Gastroesophageal sphincter (tissue), 4 donors: ENCODE results near the gene PPP1R12C. TPM values are rescaled to one million over a fixed set of nuclear protein-coding genes. Genes with fewer than 3 reads are reported as not detected.
A peak's percentile ranks its signal among the peaks of the same experiment; 100 is the strongest.

ENCODE experiments used
- ATAC-seq: fragments of 150-250 bp; one replicate; pipeline ENCODE4 v1.9.1; 2016; ENCODE audit warnings: mild to moderate bottlenecking, moderate library complexity
- H3K27ac ChIP-seq, 4 donors: fragments of 200-600 bp; sonication (generic) in 3 of 4; 1 replicate in 3 of 4; 2 replicates in 1 of 4; pipeline ENCODE4 v1.5.1; 2016 to 2019
- H3K27me3 ChIP-seq: fragments of 200-600 bp; sonication (generic); one replicate; pipeline ENCODE4 v1.5.1; 2019
- H3K36me3 ChIP-seq, 2 donors: fragments of 200-600 bp; sonication (generic); one replicate each; pipeline ENCODE4 v1.5.1; 2019; ENCODE audit warnings: control low read depth in 1 of 2
- H3K4me1 ChIP-seq, 3 donors: fragments of 200-600 bp; sonication (generic); 1 replicate in 2 of 3; 2 replicates in 1 of 3; pipeline ENCODE4 v1.5.1; 2016 to 2019; ENCODE audit warnings: control low read depth in 2 of 3
- H3K4me3 ChIP-seq, 2 donors: fragments of 200-600 bp; sonication (generic); one replicate each; pipeline ENCODE4 v1.5.1; 2019; ENCODE audit warnings: mild to moderate bottlenecking in 1 of 2, moderate library complexity in 1 of 2
- H3K9me3 ChIP-seq, 3 donors: fragments of 200-600 bp; sonication (generic); one replicate each; pipeline ENCODE4 v1.5.1; 2017 to 2019; ENCODE audit warnings: control low read depth in 2 of 3
- EP300 ChIP-seq: sonication (generic); formaldehyde crosslinking; IDR thresholded peaks from one replicate; pipeline ENCODE4 v1.6.1; 2017; ENCODE audit warnings: antibody characterized with exemption, mild to moderate bottlenecking
- POLR2A ChIP-seq, 2 donors: fragments of 450-650 bp; IDR thresholded peaks; one replicate each; pipeline ENCODE4 v1.6.1; 2017; ENCODE audit warnings: antibody characterized with exemption in 2 of 2, mild to moderate bottlenecking in 2 of 2, moderate library complexity in 1 of 2
- POLR2AphosphoS5 ChIP-seq: sonication (generic); formaldehyde crosslinking; IDR thresholded peaks from one replicate; pipeline ENCODE4 v1.6.1; 2017; ENCODE audit warnings: antibody characterized with exemption
- WGBS, 2 donors: methylation state at CpG; one replicate each; pipeline ENCODE4 v1.1.5; 2018; ENCODE audit warnings: low coverage in 1 of 2; 5-methylcytosine and 5-hydroxymethylcytosine counted together
- total RNA-seq, 4 donors: library from RNA; depleted of rRNA; stranded (reverse); fragments of >200 nt; gene quantifications; one replicate each; pipeline ENCODE4 v1.1.0, GENCODE V29; 2016
- TF ChIP-seq, protein P1 (sequence below), 4 experiments: fragments of 200-600 bp in 2 of 4; fragments of 450-650 bp in 2 of 4; sonication (generic) in 1 of 4; IDR thresholded peaks; one replicate each; pipeline ENCODE4 v1.5.1; 2017 to 2019; ENCODE audit warnings: antibody characterized with exemption in 4 of 4, mild to moderate bottlenecking in 2 of 4, moderate library complexity in 2 of 4

The PPP1R12C gene
- total RNA-seq, 4 donors from 2014 or later = 268 to 479 (median 276) TPM

DNA sequence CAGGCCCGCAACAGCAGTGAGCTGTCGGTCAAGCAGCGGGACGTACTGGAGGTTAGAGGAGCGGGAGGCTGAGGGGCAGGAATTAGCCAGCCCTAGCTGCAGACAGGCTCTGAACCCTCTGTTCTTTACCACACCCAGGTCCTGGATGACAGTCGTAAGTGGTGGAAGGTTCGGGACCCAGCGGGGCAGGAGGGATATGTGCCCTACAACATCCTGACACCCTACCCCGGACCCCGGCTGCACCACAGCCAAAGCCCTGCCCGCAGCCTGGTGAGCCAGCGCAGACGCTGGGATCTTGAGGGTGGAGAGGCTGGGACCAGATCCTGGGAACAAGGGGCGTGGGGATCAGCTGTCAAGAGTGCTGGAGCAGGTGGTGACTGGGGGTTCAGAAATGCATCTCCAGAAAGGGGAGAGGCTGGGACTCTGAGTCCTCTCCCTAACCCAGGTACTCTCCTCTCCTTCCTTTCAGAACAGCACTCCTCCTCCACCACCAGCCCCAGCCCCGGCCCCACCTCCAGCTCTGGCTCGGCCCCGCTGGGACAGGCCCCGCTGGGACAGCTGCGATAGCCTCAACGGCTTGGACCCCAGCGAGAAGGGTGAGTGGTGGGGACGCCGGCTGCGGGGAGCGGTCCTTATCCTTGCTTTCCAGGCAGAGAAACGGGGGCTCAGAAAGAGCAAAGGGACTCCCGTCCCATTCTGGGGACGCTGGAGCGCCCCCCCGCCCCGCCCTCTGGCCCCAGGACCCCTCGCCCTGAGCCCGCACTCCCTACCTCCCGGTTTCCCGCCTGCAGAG is 31.3 kb downstream of the PPP1R12C start:
- TF ChIP-seq POLR2AphosphoS5 = no peak
- no peak for TF ChIP-seq POLR2A (IDR thresholded peaks at IDR 0.05)
- TF ChIP-seq EP300 = no peak
- TF ChIP-seq, protein P1, sequence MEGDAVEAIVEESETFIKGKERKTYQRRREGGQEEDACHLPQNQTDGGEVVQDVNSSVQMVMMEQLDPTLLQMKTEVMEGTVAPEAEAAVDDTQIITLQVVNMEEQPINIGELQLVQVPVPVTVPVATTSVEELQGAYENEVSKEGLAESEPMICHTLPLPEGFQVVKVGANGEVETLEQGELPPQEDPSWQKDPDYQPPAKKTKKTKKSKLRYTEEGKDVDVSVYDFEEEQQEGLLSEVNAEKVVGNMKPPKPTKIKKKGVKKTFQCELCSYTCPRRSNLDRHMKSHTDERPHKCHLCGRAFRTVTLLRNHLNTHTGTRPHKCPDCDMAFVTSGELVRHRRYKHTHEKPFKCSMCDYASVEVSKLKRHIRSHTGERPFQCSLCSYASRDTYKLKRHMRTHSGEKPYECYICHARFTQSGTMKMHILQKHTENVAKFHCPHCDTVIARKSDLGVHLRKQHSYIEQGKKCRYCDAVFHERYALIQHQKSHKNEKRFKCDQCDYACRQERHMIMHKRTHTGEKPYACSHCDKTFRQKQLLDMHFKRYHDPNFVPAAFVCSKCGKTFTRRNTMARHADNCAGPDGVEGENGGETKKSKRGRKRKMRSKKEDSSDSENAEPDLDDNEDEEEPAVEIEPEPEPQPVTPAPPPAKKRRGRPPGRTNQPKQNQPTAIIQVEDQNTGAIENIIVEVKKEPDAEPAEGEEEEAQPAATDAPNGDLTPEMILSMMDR (IDR thresholded peaks at IDR 0.05) = no peak
- Histone ChIP-seq H3K27me3 (peaks cover 57% of the 10 kb centered on the region), H3K36me3 (peaks cover 0 to 18% of the 10 kb centered on the region in 2 donors), H3K27ac (peak overlapping the region in 3 of 4 donors; percentile 51 to 65 (median 60)), H3K9me3 (no peaks in the 10 kb centered on the region), H3K4me3 (peak overlapping the region; percentile 16 to 53), H3K4me1 (peaks cover 0 to 57% (median 31%) of the 10 kb centered on the region in 3 donors)
- no peak for ATAC-seq
- WGBS, 2 donors = 0 to 10% methylated on average over 2 of the region's 35 CpGs

DNA sequence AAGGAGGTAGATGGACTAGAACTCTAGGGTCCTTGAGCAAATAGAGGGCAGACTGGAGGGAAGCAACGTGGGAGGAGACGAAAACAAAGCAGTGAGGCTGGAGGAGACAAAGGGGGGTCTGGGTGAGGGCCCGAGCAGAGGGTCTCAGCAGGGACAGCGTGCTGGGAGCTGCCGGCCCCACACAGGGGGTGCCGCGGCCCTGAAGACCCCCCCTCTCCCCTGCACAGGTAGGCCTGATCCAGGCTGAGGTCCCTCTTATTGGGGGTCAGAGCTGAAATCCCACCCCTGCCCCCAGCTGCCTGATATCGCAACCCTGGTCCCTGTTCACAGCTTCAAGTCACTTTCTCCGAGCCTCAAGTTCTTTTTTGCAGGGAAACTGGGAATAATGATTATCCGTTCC is 33.0 kb downstream of the PPP1R12C start:
- H3K4me3 ChIP-seq = no peak overlapping the region
- H3K4me1 ChIP-seq = peaks cover 0 to 69% (median 33%) of the 10 kb centered on the region in 3 donors
- H3K9me3 ChIP-seq = no peaks in the 10 kb centered on the region
- 59% methylated on average over 10 of the region's 10 CpGs; no CpG with 5 or more reads in 1 of the 2 donors for WGBS, 2 donors
- peaks cover 74% of the 10 kb centered on the region for H3K27me3 ChIP-seq
- no peak overlapping the region for H3K27ac ChIP-seq
- TF ChIP-seq, protein P1 (IDR thresholded peaks at IDR 0.05) = no peak
- no peak for ATAC-seq
- H3K36me3 ChIP-seq = peaks cover 0 to 1% of the 10 kb centered on the region in 2 donors

DNA sequence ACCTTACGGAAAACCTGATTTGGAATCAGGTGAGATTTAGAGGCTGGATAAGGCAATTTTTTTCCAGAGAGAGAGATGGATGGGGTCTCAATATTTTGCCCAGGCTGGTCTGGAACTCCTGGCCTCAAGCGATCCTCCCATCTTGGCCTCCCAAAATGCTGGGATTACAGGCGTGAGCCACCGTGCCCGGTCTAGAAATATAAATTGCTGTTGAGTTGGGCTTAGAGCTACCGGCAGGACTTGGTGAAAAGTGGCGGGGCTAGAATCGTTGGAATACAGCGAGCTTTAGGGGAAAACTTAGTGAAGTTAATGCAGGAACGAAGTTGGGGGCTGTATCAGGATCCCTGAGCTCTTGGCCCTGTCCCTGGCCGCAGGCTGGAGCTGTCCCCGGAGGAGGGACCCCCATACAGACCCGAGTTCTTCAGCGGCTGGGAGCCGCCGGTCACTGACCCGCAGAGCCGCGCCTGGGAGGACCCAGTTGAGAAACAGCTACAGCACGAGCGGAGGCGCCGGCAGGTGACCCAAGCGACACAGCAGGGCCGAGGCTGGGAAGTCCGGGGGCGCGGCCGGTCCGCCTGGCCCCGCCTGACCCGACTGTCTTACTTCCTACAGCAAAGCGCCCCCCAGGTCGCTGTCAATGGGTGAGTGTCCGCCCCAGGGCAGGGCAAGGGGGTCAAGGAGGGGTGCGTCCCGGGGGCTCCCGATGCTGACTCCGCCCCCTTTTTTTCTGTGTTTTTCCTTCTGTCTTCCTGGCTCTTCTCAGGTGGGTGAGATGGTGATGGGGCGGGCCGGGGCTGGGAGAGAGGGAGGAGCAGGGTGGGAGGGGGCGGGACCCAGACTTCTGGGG is 34.2 kb downstream of the PPP1R12C start:
- Histone ChIP-seq H3K4me3 (no peak overlapping the region), H3K4me1 (peaks cover 0 to 57% (median 30%) of the 10 kb centered on the region in 3 donors), H3K36me3 (no peaks in the 10 kb centered on the region), H3K27me3 (peaks cover 83% of the 10 kb centered on the region), H3K9me3 (no peaks in the 10 kb centered on the region), H3K27ac (no peak overlapping the region)
- WGBS, 2 donors = 53 to 67% methylated on average over 5 to 11 of the region's 42 CpGs
- no peak for ATAC-seq
- TF ChIP-seq EP300 (no peak), POLR2AphosphoS5 (no peak), POLR2A (IDR thresholded peaks at IDR 0.05) (no peak)
- TF ChIP-seq, protein P1 (IDR thresholded peaks at IDR 0.05) = no peak

DNA sequence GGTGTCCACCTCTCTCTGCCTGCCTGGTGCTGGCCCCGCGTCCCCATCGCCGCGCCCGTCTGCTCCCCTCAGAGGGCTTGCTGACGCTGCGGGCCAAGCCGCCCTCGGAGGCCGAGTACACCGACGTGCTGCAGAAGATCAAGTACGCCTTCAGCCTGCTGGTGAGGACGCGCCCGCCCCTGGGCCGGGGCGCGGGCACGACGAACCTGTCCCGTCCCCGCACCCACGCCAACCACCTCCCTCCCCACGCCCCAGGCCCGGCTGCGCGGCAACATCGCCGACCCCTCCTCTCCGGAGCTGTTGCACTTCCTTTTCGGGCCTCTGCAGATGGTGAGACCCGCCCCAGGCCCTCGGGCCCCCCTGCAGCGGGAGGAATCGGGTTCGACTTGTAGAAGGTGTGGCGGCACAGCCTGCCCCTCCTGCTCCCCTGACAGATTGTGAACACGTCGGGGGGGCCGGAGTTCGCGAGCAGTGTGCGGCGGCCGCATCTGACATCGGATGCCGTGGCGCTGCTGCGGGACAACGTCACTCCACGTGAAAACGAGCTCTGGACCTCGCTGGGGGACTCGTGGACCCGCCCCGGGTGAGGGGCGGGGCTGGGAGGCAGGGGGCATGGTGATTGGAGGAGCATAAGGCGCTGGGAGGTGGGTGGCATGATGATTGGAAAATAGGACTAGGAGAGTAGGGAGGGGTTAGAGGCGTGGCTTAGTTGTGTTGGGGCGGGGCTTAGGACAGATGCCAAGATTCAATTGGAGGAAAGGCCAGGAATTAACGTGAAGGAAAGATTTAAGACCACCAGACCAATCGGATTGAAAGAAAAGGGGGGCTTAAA is 35.2 kb downstream of the PPP1R12C start:
- WGBS, 2 donors = 2 to 8% methylated on average over 10 to 14 of the region's 64 CpGs
- H3K9me3 ChIP-seq = no peaks in the 10 kb centered on the region
- H3K4me3 ChIP-seq = peak overlapping the region in 1 of 2 donors; percentile 51
- no peak for TF ChIP-seq POLR2AphosphoS5
- H3K36me3 ChIP-seq = no peaks in the 10 kb centered on the region
- no peak for ATAC-seq
- no peak overlapping the region for H3K27ac ChIP-seq
- H3K4me1 ChIP-seq = peaks cover 0 to 47% (median 20%) of the 10 kb centered on the region in 3 donors
- H3K27me3 ChIP-seq = peaks cover 91% of the 10 kb centered on the region

DNA sequence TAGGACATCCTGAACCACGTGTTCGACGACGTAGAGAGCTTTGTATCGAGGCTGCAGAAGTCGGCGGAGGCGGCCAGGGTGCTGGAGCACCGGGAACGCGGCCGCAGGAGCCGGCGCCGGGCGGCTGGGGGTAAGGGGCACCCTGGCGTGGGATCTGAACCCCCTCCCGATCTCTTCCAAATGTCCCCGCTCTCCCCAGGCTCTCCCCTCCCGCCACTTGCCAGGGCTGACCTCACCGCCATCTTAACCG is 35.7 kb downstream of the PPP1R12C start:
- Histone ChIP-seq H3K27ac (no peak overlapping the region), H3K36me3 (no peaks in the 10 kb centered on the region), H3K4me1 (peaks cover 0 to 42% (median 19%) of the 10 kb centered on the region in 3 donors), H3K9me3 (no peaks in the 10 kb centered on the region), H3K27me3 (peaks cover 95% of the 10 kb centered on the region), H3K4me3 (peak overlapping the region in 1 of 2 donors; percentile 51)
- 10% methylated on average over 2 of the region's 22 CpGs; no CpG with 5 or more reads in 1 of the 2 donors for WGBS, 2 donors
- TF ChIP-seq, protein P1 (IDR thresholded peaks at IDR 0.05) = no peak
- TF ChIP-seq POLR2A (IDR thresholded peaks at IDR 0.05) = no peak
- TF ChIP-seq EP300 = no peak
- no peak for TF ChIP-seq POLR2AphosphoS5
- ATAC-seq = no peak
